BLaER1 treated with 17β-estradiol and CSF1 and Interleukin-3, amounts not matched to agents 10 nM and 100 nM (cell line): ENCODE results near the gene PYROXD2.

ENCODE experiments used
- H3K27ac ChIP-seq, 11 experiments: shearing (Covaris generic); formaldehyde crosslinking; 2 replicates each; pipeline ENCODE4 v1.8.1; 2022
- H3K27me3 ChIP-seq, 11 experiments: shearing (Covaris generic); formaldehyde crosslinking; 2 replicates each; pipeline ENCODE4 v1.8.1; 2022
- H3K36me3 ChIP-seq, 11 experiments: shearing (Covaris generic); formaldehyde crosslinking; 2 replicates each; pipeline ENCODE4 v1.8.1; 2022
- H3K4me1 ChIP-seq, 10 experiments: shearing (Covaris generic); formaldehyde crosslinking; 2 replicates each; pipeline ENCODE4 v1.8.1; 2022
- H3K4me2 ChIP-seq, 11 experiments: shearing (Covaris generic); formaldehyde crosslinking; 2 replicates each; pipeline ENCODE4 v1.8.1; 2022
- H3K4me3 ChIP-seq, 10 experiments: shearing (Covaris generic); formaldehyde crosslinking; 2 replicates each; pipeline ENCODE4 v1.8.1; 2022
- H3K9ac ChIP-seq, 11 experiments: shearing (Covaris generic); formaldehyde crosslinking; 2 replicates each; pipeline ENCODE4 v1.8.1; 2022
- H3K9me3 ChIP-seq, 11 experiments: shearing (Covaris generic); formaldehyde crosslinking; replicated peaks in 1 of 11; 2 replicates each; pipeline ENCODE4 v1.8.1; 2022
- H4K20me1 ChIP-seq, 11 experiments: shearing (Covaris generic); formaldehyde crosslinking; 2 replicates each; pipeline ENCODE4 v1.8.1; 2022
- Cebpa-rat ChIP-seq, 11 experiments: shearing (Covaris generic); IDR thresholded peaks; 2 replicates each; pipeline ENCODE4 v1.8.1; 2022

PYROXD2 gene

GRCh38 chr10:98430427-98430826 is 15.4 kb upstream of the PYROXD2 start:
- Histone ChIP-seq H3K4me3 (no peak overlapping the region), H4K20me1 (peaks cover 0 to 63% (median 13%) of the 10 kb centered on the region in 11 experiments; a peak in 12 of 22 replicates), H3K36me3 (peaks cover 87 to 100% (median 99%) of the 10 kb centered on the region in 11 experiments), H3K27ac (no peak overlapping the region), H3K9me3 (peaks cover 25 to 36% (median 35%) of the 10 kb centered on the region in 11 experiments), H3K9ac (no peak overlapping the region), H3K4me1 (0 out of 20 replicates have a peak, but pooled peaks cover 0 to 4% (median 0%) of the 10 kb centered on the region in 10 experiments), H3K27me3 (no peaks in the 10 kb centered on the region), H3K4me2 (no peak overlapping the region)
- TF ChIP-seq Cebpa-rat (IDR thresholded peaks at IDR 0.05), result no peak

GRCh38 chr10:98429320-98430072 is 14.5 kb upstream of the PYROXD2 start:
- peaks cover 0 to 65% (median 16%) of the 10 kb centered on the region in 11 experiments; a peak in 12 of 22 replicates for H4K20me1 ChIP-seq
- H3K36me3 ChIP-seq, result peaks cover 78 to 100% (median 98%) of the 10 kb centered on the region in 11 experiments
- no peaks in the 10 kb centered on the region for H3K27me3 ChIP-seq
- TF ChIP-seq Cebpa-rat (IDR thresholded peaks at IDR 0.05), result no peak
- H3K27ac ChIP-seq, result no peak overlapping the region
- H3K4me3 ChIP-seq, result no peak overlapping the region
- no peak overlapping the region for H3K9ac ChIP-seq
- 0 out of 20 replicates have a peak, but pooled peaks cover 0 to 4% (median 0%) of the 10 kb centered on the region in 10 experiments for H3K4me1 ChIP-seq
- H3K4me2 ChIP-seq, result no peak overlapping the region
- peaks cover 15 to 27% (median 27%) of the 10 kb centered on the region in 11 experiments for H3K9me3 ChIP-seq

GRCh38 chr10:98427011-98427515 is 12.1 kb upstream of the PYROXD2 start:
- H3K4me3 ChIP-seq, result no peak overlapping the region
- H4K20me1 ChIP-seq, result peaks cover 0 to 73% (median 16%) of the 10 kb centered on the region in 11 experiments; a peak in 12 of 22 replicates
- no peak overlapping the region for H3K9ac ChIP-seq
- H3K4me2 ChIP-seq, result no peak overlapping the region
- H3K9me3 ChIP-seq, result peaks cover 0 to 3% (median 2%) of the 10 kb centered on the region in 11 experiments; a peak in 16 of 22 replicates
- H3K27ac ChIP-seq, result no peak overlapping the region
- no peak for TF ChIP-seq Cebpa-rat (IDR thresholded peaks at IDR 0.05)
- 0 out of 20 replicates have a peak, but pooled peaks cover 0 to 4% (median 0%) of the 10 kb centered on the region in 10 experiments for H3K4me1 ChIP-seq
- peaks cover 69 to 100% (median 94%) of the 10 kb centered on the region in 11 experiments for H3K36me3 ChIP-seq
- H3K27me3 ChIP-seq, result no peaks in the 10 kb centered on the region

- Histone ChIP-seq H3K36me3 (peaks cover 56 to 99% (median 92%) of the 10 kb centered on the region in 11 experiments), H3K27ac (no peak overlapping the region), H3K9ac (no peak overlapping the region), H3K9me3 (no peaks in the 10 kb centered on the region), H3K4me1 (peaks cover 0 to 8% (median 1%) of the 10 kb centered on the region in 10 experiments; a peak in 6 of 20 replicates), H4K20me1 (peaks cover 0 to 67% (median 11%) of the 10 kb centered on the region in 11 experiments; a peak in 11 of 22 replicates), H3K27me3 (no peaks in the 10 kb centered on the region), H3K4me3 (no peak overlapping the region), H3K4me2 (no peak overlapping the region)
- no peak for TF ChIP-seq Cebpa-rat (IDR thresholded peaks at IDR 0.05)
Measured at GRCh38 chr10:98425511-98426352, 10.8 kb upstream of the PYROXD2 start.

GRCh38 chr10:98424295-98425254 is 9.6 kb upstream of the PYROXD2 start:
- Histone ChIP-seq H3K36me3 (peaks cover 55 to 99% (median 92%) of the 10 kb centered on the region in 11 experiments), H3K27ac (no peak overlapping the region), H3K9me3 (no peaks in the 10 kb centered on the region), H3K4me2 (no peak overlapping the region), H3K4me1 (peaks cover 0 to 9% (median 2%) of the 10 kb centered on the region in 10 experiments; a peak in 6 of 20 replicates), H3K4me3 (no peak overlapping the region), H3K9ac (no peak overlapping the region), H3K27me3 (no peaks in the 10 kb centered on the region), H4K20me1 (peaks cover 0 to 64% (median 6%) of the 10 kb centered on the region in 11 experiments; a peak in 10 of 22 replicates)
- TF ChIP-seq Cebpa-rat (IDR thresholded peaks at IDR 0.05), result no peak

- H3K4me3 ChIP-seq, result no peak overlapping the region
- H3K4me2 ChIP-seq, result no peak overlapping the region
- no peaks in the 10 kb centered on the region for H3K27me3 ChIP-seq
- peaks cover 0 to 62% (median 4%) of the 10 kb centered on the region in 11 experiments; a peak in 10 of 22 replicates for H4K20me1 ChIP-seq
- H3K9me3 ChIP-seq, result no peaks in the 10 kb centered on the region
- H3K27ac ChIP-seq, result no peak overlapping the region
- peaks cover 56 to 99% (median 92%) of the 10 kb centered on the region in 11 experiments for H3K36me3 ChIP-seq
- peaks cover 0 to 9% (median 2%) of the 10 kb centered on the region in 10 experiments; a peak in 6 of 20 replicates for H3K4me1 ChIP-seq
- no peak overlapping the region for H3K9ac ChIP-seq
- no peak for TF ChIP-seq Cebpa-rat (IDR thresholded peaks at IDR 0.05)
Measured at GRCh38 chr10:98423691-98424120, 8.7 kb upstream of the PYROXD2 start.

- no peak overlapping the region for H3K9ac ChIP-seq
- H3K4me1 ChIP-seq, result peaks cover 0 to 9% (median 0%) of the 10 kb centered on the region in 10 experiments; a peak in 6 of 20 replicates
- TF ChIP-seq Cebpa-rat (IDR thresholded peaks at IDR 0.05), result no peak
- H3K27ac ChIP-seq, result no peak overlapping the region
- H3K27me3 ChIP-seq, result no peaks in the 10 kb centered on the region
- peaks cover 0 to 64% (median 3%) of the 10 kb centered on the region in 11 experiments; a peak in 10 of 22 replicates for H4K20me1 ChIP-seq
- no peak overlapping the region for H3K4me3 ChIP-seq
- no peak overlapping the region for H3K4me2 ChIP-seq
- peaks cover 56 to 99% (median 92%) of the 10 kb centered on the region in 11 experiments for H3K36me3 ChIP-seq
- no peaks in the 10 kb centered on the region for H3K9me3 ChIP-seq
Measured at GRCh38 chr10:98422182-98422581, 7.2 kb upstream of the PYROXD2 start.

- H3K27ac ChIP-seq, result no peak overlapping the region
Measured at GRCh38 chr10:98420786-98421185, 5.8 kb upstream of the PYROXD2 start.

More at GRCh38 chr10:98420786-98421185, 5.8 kb upstream of the PYROXD2 start:
- H3K27me3 ChIP-seq, result no peaks in the 10 kb centered on the region
- no peak for TF ChIP-seq Cebpa-rat (IDR thresholded peaks at IDR 0.05)
- H3K4me1 ChIP-seq, result peaks cover under 1 to 12% (median 3%) of the 10 kb centered on the region in 10 experiments; a peak in 18 of 20 replicates
- no peak overlapping the region for H3K4me2 ChIP-seq
- H3K9me3 ChIP-seq, result no peaks in the 10 kb centered on the region
- no peak overlapping the region for H3K9ac ChIP-seq
- peaks cover 0 to 74% (median 0%) of the 10 kb centered on the region in 11 experiments; a peak in 9 of 22 replicates for H4K20me1 ChIP-seq
- H3K4me3 ChIP-seq, result no peak overlapping the region
- peaks cover 60 to 95% (median 82%) of the 10 kb centered on the region in 11 experiments for H3K36me3 ChIP-seq
